Panc1 (cell line): ENCODE results near the gene PFN3.

Source experiments
- SIN3A ChIP-seq: IDR thresholded peaks from 2 replicates; pipeline ENCODE4 v1.6.1; 2012; ENCODE audit warnings: low read depth, mild to moderate bottlenecking, low read length, moderate library complexity, borderline replicate concordance; ENCODE audit not compliant: insufficient read depth
- TF ChIP-seq, protein P1 (sequence below): fragments of 450-650 bp; IDR thresholded peaks from 2 replicates; pipeline ENCODE4 v1.5.1; 2017; ENCODE audit warnings: mild to moderate bottlenecking

DNA sequence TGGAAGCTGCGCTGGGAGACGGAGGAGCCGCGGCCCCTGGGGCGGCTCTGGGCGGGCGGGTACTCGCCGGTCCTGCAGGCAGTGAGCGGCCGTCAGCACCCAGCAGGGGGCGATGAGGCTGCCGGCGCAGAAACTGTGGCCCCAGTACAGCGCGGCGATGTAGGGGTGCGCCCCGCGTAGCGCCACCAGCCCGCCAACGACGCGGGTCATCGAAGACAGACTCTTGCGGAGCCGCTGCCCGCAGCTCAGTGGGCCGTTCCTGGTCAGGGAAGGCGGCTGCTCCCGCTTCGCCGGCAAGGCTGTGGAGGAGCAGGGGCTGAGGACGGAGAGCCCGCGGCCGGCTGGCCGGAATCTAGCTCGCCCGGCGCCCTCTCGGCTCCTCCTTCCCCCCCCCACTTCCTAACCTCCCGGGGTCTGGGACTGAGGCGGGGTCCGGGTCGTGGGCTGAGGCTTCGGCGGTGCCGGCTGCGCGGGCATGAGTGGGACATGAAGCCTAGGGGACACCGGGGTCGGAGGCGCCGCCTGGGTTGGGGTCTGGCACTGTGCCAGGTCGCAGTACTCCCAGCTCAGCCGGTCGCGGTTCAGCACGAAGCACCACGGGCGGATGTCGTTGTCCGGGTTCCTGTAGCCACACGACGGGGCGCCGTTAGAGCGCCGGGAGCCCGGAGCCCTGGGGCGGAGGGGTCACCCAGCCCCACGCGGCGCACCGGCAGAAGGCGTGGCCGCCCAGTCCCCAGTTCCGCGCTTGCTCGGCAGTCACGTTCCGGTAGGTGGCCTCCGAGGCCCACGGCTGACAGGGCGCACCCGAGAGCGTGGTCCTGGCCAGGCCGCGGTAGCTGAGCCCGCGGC, 3.6 kb upstream of the PFN3 start:
- TF ChIP-seq, protein P1, sequence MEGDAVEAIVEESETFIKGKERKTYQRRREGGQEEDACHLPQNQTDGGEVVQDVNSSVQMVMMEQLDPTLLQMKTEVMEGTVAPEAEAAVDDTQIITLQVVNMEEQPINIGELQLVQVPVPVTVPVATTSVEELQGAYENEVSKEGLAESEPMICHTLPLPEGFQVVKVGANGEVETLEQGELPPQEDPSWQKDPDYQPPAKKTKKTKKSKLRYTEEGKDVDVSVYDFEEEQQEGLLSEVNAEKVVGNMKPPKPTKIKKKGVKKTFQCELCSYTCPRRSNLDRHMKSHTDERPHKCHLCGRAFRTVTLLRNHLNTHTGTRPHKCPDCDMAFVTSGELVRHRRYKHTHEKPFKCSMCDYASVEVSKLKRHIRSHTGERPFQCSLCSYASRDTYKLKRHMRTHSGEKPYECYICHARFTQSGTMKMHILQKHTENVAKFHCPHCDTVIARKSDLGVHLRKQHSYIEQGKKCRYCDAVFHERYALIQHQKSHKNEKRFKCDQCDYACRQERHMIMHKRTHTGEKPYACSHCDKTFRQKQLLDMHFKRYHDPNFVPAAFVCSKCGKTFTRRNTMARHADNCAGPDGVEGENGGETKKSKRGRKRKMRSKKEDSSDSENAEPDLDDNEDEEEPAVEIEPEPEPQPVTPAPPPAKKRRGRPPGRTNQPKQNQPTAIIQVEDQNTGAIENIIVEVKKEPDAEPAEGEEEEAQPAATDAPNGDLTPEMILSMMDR, result peak; percentile 82
- peak; percentile 69; the same call in 1 of the 2 replicates for TF ChIP-seq SIN3A
